Measurements from ENCODE around the gene GRB2.
"Not testable (repeated sequence)": the region's sequence is repeated elsewhere in the genome, so short reads cannot be mapped to it uniquely, and the experiment has no call there.

The GRB2 gene

GRCh38 chr17:75386430-75386829 is 19.0 kb downstream of the GRB2 start:
- DNase-seq (ENCODE audit: low read depth), result no peak

GRCh38 chr17:75384751-75385150 is 20.7 kb downstream of the GRB2 start:
- DNase-seq (ENCODE audit: low read depth), result no peak

DNA sequence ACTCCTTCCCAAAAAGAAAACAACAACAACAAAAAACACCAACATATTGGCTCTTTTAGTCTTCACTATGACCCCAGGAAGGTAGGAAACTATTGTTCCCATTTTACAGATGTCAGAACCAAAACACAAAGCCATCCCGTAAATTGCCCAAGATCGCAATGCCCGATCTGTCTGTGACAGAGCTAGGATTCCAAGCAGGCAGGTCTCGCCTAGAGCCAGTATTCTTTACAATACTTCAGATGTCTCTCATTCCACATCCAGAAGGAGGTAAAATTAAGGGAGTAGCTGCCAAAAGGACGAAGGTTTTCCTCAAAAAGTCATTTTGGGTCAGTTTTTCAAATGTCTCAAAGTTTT is 21.7 kb downstream of the GRB2 start:
- no peak for DNase-seq (ENCODE audit: low read depth)

DNA sequence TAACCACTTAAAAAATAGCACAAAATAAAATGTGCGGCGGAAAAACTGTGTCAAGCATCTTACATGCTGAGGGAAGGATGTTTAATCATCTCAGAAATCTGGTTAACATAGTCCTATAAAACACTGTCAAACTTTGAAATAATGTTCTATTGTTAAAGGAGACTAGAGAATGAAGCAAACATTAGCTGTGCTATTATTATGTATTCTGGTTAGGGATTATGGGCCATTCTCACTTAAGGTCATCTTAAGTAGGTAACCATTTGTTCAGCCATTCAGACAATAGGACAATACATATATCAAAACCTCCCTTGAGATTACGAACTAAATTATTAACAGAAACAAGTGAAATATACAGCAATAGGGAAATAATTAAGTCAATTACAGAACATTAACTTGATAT is 24.7 kb downstream of the GRB2 start:
- DNase-seq (ENCODE audit: low read depth), result no peak

DNA sequence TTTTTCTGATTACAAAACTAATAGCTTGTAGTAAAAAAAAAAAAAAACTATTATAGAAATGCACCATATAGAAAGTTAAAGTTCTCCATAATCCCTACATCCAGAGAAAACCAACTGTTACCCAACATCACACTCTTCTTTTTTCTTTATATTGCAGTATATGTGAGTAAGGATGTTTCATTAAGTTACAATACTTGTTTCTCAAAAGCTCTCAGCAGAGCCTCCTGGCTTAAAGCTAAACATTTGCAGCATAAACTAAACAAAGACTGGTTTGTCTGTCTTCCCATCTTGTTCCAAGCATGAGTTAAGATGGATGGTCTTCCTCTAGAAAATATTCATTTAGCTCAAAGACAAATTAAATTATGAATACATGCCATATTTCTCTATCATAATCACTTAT is 25.2 kb downstream of the GRB2 start:
- no peak for DNase-seq (ENCODE audit: low read depth)

- not testable (repeated sequence) for DNase-seq (ENCODE audit: low read depth)
Measured at GRCh38 chr17:75379426-75379825, 26.1 kb downstream of the GRB2 start.

DNA sequence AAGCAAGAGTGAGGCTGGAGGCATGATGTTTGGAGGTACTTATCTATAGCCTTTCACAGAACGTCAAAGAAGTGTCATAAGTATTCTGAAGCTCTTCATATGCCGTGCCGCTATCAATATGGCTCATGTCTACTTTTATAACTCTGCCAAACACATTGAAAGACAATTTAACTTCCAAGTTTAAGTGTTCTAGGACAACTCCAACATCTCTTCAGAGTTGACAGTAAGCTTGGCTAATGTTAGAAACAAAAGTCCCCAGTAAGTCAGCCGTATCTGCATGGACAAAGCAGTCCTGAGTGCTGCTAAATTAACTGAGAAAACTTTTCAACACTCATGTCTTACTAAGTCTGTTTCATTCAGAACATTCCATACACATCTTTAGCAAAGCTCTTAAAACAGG is 32.2 kb downstream of the GRB2 start:
- no peak for DNase-seq (ENCODE audit: low read depth)

GRCh38 chr17:75371981-75372380 is 33.5 kb downstream of the GRB2 start:
- DNase-seq (ENCODE audit: low read depth), result no peak

DNA sequence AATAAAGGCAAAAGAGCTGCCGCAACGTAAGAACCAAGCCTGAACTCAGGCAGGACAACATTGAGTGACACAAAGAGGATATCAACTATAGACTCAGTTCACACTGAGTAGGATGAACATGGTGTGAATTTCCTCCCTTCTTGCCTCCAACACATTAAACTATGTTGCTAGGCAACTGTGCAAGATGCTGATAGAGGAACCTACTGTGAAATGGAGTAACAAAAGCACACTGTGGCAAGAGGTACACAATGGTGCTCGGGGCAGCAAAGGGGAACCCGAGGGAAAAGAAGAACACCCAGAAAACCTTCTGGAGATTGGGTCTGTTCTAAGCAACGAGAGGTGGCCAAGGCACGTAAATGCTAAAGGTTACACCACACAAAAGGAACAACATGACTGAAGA is 34.1 kb downstream of the GRB2 start:
- no peak for DNase-seq (ENCODE audit: low read depth)

DNA sequence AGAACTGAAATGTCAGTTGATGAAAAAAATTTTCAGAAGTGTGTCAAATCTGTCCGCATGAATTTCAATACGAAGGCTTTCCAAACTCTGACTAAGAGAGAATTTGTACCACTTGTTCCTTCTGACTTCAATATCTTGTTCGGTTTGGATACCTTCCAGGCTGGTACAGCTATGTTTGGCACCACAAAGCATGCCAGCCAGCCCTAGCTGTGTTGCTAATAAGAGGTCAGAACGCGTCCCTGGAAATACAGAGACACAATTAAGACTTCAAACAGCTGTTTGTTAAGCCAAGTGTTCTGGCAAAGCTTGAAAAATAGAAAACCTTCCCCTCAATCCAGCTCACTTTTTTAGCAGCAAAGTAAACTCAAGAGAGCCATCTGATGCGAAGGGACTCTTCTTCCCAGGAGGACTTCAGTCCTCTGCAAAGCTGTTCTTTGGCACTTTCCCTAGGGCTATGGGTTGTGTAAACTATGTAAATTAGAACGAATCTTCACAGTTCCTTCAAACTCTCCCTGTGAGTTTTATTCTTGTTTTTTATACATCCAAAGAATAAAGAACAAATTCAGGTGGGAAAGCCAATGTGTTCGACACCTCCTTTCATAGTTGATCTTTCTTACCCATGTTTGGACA is 35.1 kb downstream of the GRB2 start:
- DNase-seq (ENCODE audit: low read depth), result no peak

DNA sequence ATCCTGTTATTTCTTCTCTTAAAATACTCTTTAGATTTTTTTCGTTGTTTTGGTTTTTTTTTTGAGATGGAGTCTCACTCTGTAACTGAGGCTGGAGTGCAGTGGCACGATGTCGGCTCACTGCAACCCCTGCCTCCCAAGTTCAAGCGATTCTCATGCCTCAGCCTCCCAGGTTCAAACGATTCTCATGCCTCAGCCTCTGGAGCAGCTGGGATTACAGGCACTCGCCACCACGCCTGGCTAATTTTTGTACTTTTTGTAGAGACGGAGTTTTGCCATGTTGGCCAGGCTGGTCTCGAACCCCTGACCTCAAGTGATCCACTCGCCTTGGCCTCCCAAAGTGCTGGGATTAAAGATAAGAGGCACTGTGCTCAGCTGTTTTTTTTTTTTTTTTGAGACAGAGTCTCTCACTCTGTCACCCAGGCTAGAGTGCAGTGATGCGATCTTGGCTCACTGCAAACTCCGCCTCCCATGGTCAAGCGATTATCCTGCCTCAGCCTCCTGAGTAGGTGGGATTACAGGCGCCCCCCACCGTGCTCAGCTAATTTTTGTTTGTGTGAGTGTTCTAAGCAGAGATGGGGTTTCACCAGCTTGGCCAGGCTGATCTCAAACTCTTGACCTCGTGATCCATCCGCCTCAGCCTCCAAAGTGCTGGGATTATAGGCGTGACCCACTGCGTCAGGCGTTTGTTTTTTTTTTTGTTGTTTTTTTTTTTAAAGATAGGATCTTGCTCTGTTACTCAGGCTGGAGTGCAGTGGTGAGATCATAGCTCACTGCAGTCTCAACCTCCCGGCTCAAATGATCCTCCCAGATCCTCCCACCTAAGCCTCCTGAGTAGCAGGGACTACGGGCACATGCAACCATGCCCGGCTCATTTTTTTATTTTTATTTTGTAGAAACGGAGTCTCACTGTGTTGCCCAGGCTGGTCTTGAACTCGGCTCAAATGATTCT is 37.4 kb downstream of the GRB2 start:
- DNase-seq (ENCODE audit: low read depth), result not testable (repeated sequence)

- DNase-seq (ENCODE audit: low read depth), result no peak
Measured at GRCh38 chr17:75367312-75367711, 38.2 kb downstream of the GRB2 start.

DNA sequence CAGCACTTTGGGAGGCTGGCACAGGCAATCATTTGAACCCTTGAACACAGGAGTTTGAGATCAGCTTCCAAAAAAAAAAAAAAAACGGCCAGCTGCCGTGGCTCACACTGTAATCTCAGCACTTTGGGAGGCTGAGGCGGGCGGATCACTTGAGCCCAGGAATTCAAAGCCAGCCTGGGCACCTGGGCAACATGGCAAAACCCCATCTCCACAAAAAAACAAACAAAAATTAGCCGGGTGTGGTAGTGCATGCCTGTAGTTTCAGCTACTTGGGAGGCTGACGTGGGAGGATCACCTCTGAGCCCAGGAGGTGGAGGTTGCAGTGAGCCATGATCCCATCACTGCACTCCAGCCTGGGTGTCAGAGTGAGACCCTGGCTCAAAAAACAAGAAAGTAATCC is 39.0 kb downstream of the GRB2 start:
- DNase-seq (ENCODE audit: low read depth), result no peak

DNA sequence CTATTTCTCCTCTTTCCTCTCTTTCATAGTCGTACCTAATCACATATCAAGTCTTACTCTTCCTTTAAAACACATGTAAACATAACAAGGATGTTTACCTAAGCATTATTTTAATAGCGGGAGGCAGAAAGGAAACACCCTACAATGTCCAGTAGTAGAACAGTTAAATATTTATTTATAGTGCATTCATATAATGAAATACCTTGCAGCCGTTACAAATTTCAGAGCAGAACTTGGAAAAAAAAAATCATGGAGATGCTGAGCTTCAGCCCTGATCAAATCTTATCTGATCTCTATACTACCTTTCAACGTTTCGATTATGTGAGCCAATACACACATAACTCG is 39.6 kb downstream of the GRB2 start:
- no peak for DNase-seq (ENCODE audit: low read depth)

DNA sequence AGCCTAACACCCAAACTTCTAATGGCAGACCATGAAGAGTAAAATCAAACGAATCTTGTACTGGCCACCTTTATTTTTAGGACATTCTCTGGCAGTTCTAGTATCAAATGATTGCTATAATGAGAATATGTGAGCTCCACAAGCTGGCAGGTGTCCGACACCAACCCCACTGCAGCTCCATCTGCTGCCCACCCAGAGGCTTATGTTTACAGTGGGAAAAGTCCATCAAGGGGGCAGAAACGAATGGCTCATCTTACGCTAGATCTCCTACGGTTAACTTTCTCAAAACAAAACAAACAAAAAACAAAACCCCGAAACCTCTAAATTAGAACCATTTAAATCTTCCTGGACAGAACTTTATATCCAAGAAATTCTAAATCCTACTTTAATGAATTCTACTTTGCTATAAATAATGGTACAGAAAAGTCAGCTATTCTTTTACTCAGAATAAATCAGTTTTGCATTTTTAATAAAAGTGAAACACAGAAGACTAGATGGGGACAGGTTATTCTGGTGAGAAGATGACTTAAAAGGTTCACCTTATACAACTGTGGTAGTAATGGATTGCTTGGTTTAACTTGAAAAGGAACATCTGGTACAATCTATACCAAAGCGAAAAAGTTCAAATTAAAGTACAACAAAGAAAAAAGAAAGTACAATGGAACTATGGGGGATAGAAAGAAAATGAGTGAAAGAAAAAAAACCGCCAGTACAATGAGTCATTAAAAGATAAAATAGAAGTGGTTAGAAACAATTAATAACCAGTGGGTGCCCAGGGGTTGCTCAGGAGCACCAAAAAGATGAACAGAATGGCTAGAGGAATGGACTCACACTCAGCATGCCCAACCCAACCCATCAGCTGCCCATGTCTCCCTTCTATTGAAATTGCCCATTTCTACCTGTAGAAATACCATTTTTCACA is 40.2 kb downstream of the GRB2 start:
- DNase-seq (ENCODE audit: low read depth), result no peak

- no peak for DNase-seq (ENCODE audit: low read depth)
Measured at GRCh38 chr17:75364078-75364477, 41.4 kb downstream of the GRB2 start.

DNA sequence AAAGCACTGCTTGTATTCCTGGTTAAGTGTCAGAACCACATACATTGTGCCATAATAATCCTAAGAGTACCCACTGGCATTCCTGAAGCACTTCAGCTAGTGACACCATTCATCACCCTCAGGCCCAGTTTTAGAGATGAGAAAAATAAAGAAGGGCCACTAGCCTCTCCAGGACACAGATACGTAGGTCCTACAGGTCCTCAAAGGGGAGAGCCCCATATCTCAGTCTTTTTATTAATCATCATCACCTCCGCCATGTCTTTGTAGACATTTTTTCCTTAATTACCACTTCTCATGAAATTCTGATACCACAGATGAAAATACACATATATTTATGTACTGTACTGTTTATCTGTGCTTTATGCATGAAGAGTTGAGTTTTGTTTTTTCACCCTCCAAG is 43.5 kb downstream of the GRB2 start:
- DNase-seq (ENCODE audit: low read depth), result no peak

GRCh38 chr17:75361344-75361743 is 44.1 kb downstream of the GRB2 start:
- DNase-seq (ENCODE audit: low read depth), result no peak

DNA sequence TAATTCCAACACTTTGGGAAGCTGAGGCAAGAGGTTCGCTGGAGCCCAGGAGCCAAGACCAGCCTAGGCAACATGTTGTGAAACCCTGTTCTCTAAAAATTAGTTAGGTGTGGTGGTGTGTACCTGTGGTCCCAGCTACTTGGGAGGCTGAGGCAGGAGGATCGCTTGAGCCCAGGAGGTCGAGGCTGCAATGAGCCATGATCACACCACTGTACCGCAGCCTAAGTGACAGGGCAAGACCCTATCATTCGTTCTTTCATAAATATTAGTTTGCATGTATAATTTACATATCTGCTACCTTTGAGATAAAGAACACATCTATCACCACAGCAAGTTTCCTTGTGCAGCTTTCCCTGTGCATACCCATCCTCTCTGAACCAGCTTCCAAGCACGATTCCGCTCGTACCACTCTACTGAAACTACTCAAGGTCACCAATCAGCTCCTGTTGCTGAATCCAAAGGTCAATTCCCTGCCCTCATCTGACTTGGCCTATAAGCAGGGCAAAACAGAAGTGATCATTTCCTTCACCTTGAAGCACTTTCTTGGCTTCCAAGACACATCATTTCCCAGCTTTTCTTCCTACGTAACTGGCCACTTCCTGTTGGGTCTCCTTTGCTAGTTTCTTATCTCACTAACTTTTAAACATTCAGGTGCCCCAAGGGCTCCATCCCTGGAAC is 49.1 kb downstream of the GRB2 start:
- DNase-seq (ENCODE audit: low read depth), result no peak

DNA sequence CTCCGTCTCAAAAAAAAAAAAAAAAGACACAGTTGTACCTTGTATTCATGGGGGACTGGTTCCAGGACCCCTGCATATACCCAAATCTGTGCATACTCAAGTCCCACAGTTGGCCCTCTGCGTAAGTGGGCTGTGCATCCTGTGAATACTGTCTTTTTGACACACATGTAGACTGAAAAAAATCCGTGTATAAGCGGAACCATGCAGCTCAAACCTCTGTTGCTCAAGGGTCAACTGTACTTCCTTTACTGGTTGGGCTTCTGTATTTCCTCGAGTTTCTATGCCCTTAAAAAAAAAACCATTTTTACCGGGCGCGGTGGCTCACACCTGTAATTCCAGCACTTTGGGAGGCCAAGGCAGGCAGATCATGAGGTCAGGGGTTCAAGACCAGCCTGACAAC is 52.3 kb downstream of the GRB2 start:
- no peak for DNase-seq (ENCODE audit: low read depth)

GRCh38 chr17:75352079-75352569 is 53.4 kb downstream of the GRB2 start:
- no peak for DNase-seq (ENCODE audit: low read depth)

GRCh38 chr17:75350706-75351105 is 54.8 kb downstream of the GRB2 start:
- no peak for DNase-seq (ENCODE audit: low read depth)
